ENCODE results near the gene SLC12A3.

GRCh38 chr16:56860226-56861020 lies 4.6 kb upstream of the SLC12A3 start:
- TF ChIP-seq POLR2A (IDR thresholded peaks at IDR 0.05) (no peak), CTCF (IDR thresholded peaks at IDR 0.05) (no peak), POLR2AphosphoS5 (IDR thresholded peaks at IDR 0.05) (no peak)

Data from breast epithelium (tissue), 3 donors.